Neural cell (in vitro differentiated cells): ENCODE data around the gene ANGPTL7.

Source experiments
- CTCF ChIP-seq: fragments of 450-650 bp; IDR thresholded peaks from 2 replicates; pipeline ENCODE4 v1.5.1; 2014; ENCODE audit warnings: antibody characterized with exemption, mild to moderate bottlenecking, moderate library complexity; ENCODE audit not compliant: poor library complexity, severe bottlenecking
- EP300 ChIP-seq: fragments of 450-650 bp; conservative IDR thresholded peaks from 2 replicates; pipeline ENCODE4 v1.6.1; 2014; ENCODE audit warnings: antibody characterized with exemption, mild to moderate bottlenecking, moderate library complexity; ENCODE audit not compliant: poor library complexity, severe bottlenecking
- EZH2 ChIP-seq: fragments of 200-600, 300-800 bp; shearing (Covaris generic), sonication (generic); IDR thresholded peaks from 2 replicates; pipeline ENCODE4 v1.6.1; 2014; ENCODE audit warnings: antibody characterized with exemption, low read length, borderline replicate concordance, mild to moderate bottlenecking; ENCODE audit not compliant: insufficient read depth, poor library complexity, severe bottlenecking
- MXI1 ChIP-seq: fragments of 450-650 bp; conservative IDR thresholded peaks from 2 replicates; pipeline ENCODE4 v1.6.1; 2014; ENCODE audit warnings: antibody characterized with exemption, mild to moderate bottlenecking; ENCODE audit not compliant: poor library complexity, severe bottlenecking
- POLR2AphosphoS5 ChIP-seq: IDR thresholded peaks from 2 replicates; pipeline ENCODE4 v1.6.1; 2012
- RAD21 ChIP-seq: fragments of 450-650 bp; conservative IDR thresholded peaks from 2 replicates; pipeline ENCODE4 v1.6.1; 2014; ENCODE audit warnings: antibody characterized with exemption, mild to moderate bottlenecking, moderate library complexity
- SMC3 ChIP-seq: fragments of 450-650 bp; conservative IDR thresholded peaks from 2 replicates; pipeline ENCODE4 v1.6.1; 2014; ENCODE audit warnings: antibody characterized with exemption, mild to moderate bottlenecking, moderate library complexity; ENCODE audit not compliant: poor library complexity
- TAF1 ChIP-seq: IDR thresholded peaks from 2 replicates; pipeline ENCODE4 v1.6.1; 2012; ENCODE audit warnings: low read depth

- no peak for TF ChIP-seq MXI1
- no peak for TF ChIP-seq CTCF
- TF ChIP-seq POLR2AphosphoS5 = no peak
- no peak for TF ChIP-seq EZH2
- TF ChIP-seq EP300 = no peak
- TF ChIP-seq TAF1 = no peak
- TF ChIP-seq RAD21 = no peak
- no peak for TF ChIP-seq SMC3
Observed at GRCh38 chr1:11229203-11229602, 40.0 kb downstream of the ANGPTL7 start.
